IPS-18c (cell line): ENCODE results near the gene TNFSF13B.

ENCODE experiments used
- H3K4me3 ChIP-seq: 2 replicates; pipeline ENCODE4 v1.7.0; 2013; ENCODE audit warnings: low read depth, mild to moderate bottlenecking, low read length, moderate library complexity; ENCODE audit not compliant: insufficient read depth
- H3K9me3 ChIP-seq: one replicate; pipeline ENCODE4 v1.6.1; 2013; ENCODE audit warnings: mild to moderate bottlenecking, low read length, moderate library complexity; ENCODE audit not compliant: control insufficient read depth, insufficient read depth

TNFSF13B gene

GRCh38 chr13:108322206-108322824, 52.8 kb downstream of the TNFSF13B start:
- Histone ChIP-seq H3K4me3 (no peak overlapping the region), H3K9me3 (no peaks in the 10 kb centered on the region)

DNA sequence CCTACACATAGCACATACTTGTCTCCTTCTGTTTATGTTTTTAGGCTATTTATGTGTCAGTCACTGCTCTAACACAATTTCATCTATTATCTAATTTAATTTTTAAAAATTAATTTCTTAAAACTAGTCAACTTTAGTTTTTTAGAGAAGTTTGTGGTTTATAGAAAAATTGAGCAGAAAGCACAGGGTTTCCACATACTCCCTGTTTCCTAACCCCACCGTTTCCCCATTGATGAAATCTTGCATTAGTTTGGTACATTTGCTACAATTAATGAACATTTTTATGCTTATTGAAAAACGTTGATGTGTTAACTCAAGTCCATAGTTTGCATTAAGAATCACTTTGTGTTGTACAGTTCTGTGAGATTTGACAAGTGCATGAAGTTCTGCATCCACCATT, 53.5 kb downstream of the TNFSF13B start:
- Histone ChIP-seq H3K9me3 (peaks cover 3% of the 10 kb centered on the region), H3K4me3 (no peak overlapping the region)

DNA sequence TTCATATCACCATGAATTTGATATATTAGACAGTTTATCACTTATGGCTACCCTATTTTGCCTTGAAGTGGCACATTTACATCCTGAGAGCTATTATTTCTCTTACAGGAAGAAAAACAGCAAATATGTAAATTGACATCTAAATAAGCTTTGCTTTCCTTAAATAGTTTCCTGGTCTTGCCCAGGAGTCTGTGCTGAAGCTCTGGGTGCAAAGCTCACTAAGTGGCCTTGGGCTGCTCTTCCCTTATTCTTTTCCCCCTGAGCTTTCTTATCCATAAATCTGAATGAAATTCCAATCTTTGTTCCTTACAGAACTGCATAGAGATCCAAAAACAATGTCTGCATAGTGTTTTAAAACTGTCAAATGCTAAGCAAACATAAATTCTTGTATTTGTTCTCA, 56.3 kb downstream of the TNFSF13B start:
- Histone ChIP-seq H3K9me3 (peaks cover 3% of the 10 kb centered on the region), H3K4me3 (no peak overlapping the region)

DNA sequence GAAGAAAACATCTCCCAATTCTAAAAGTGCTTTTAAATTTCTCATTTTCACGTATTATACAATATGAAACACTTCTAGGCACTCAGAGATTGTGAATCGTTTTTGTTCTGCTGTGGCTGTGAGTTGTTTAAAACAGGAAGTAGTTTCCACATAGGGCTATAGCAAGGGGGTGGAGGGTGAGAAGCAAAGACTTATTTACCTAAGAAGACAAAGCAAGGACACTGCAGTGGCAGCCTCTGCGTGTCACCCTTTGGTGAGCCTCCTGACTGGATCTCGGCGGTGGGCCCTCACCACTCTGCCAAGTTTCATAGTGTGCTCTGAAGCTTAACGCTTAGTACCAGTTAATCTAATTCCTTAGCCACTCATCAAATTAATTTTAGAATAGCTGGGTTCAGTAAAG, 56.8 kb downstream of the TNFSF13B start:
- Histone ChIP-seq H3K4me3 (no peak overlapping the region), H3K9me3 (peaks cover 3% of the 10 kb centered on the region)

DNA sequence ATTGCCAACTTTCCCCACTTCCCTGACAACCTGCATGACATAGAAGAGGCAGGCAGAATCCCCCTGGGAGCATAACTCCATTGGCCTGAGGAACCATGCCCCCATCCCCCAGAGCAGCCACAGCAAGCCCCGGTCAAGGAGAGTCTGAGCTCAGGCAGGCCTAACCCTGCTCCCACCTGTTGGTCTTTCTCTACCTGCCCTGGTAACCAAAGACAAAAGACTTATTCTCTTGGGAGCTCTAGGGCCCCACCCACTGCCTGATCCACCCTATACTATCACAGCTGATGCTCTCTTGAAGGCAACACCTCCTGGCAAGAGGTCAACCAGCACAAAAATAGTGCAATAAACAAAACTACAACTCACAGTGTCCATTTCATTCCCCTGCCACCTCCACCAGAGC, 59.3 kb downstream of the TNFSF13B start:
- peaks cover 3% of the 10 kb centered on the region for H3K9me3 ChIP-seq
- H3K4me3 ChIP-seq = no peak overlapping the region

DNA sequence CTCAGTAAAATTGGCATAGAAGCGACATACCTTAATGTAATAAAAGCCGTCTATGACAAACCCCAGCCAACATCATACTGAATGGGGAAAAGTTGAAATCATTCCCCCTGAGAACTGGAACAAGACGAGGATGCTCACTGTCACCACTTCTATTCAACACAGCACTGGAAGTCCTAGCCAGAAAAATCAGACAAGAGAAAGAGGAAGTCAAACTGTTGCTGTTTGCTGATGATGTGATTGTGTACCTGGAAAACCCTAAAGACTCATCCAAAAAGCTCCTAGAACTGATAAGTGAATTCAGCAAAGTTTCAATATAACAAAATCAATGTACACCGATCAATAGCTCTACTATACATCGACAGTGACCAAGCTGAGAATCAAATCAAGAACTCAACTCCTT, 63.3 kb downstream of the TNFSF13B start:
- Histone ChIP-seq H3K4me3 (no peak overlapping the region), H3K9me3 (peaks cover 3% of the 10 kb centered on the region)

- Histone ChIP-seq H3K9me3 (no peaks in the 10 kb centered on the region), H3K4me3 (no peak overlapping the region)
These were observed 73.1 kb downstream of the TNFSF13B start for GRCh38 chr13:108342369-108343289.

DNA sequence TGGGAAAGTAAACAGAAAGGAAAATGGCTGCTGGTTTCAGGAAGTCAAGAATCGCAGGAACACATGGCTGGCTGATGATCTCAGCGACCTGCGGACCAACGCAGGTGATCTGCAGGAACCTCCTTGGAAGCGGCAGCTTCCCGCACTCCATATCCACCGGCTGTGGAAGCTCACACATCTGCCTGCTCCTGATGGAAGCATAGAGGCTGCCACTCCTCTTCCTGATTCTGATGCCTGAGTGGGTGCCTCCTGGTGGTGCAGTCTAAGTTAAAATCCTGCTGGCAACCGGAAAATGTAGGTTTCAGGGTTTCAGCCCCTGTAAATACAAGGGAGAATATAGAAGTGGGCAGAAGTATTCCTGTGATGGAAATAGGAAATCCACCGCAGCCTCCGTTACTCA, 75.5 kb downstream of the TNFSF13B start:
- H3K9me3 ChIP-seq = no peaks in the 10 kb centered on the region
- no peak overlapping the region for H3K4me3 ChIP-seq

DNA sequence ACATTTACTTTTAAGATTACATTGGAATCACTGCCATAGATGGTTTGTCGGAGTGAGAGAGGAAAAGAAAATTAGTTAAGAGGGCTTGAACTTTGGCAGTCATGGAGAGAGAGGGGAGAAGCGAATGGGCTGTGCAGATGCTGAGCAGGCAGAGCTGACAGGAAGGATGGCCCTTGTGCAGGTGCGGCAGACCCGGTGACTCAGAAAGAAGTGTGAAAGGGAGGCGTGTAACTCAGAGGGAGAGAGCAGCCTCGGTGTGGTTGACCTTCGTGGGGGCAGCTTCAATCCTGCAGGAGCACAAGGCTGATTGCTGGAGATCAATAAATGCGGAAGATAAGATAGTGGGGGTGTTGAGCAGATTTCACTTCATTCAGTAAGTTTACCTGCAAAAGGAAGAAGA, 76.9 kb downstream of the TNFSF13B start:
- Histone ChIP-seq H3K9me3 (no peaks in the 10 kb centered on the region), H3K4me3 (no peak overlapping the region)

- Histone ChIP-seq H3K4me3 (no peak overlapping the region), H3K9me3 (no peaks in the 10 kb centered on the region)
These were observed 79.8 kb downstream of the TNFSF13B start for GRCh38 chr13:108349269-108349668.

- H3K4me3 ChIP-seq = no peak overlapping the region
- no peaks in the 10 kb centered on the region for H3K9me3 ChIP-seq
These were observed 81.1 kb downstream of the TNFSF13B start for GRCh38 chr13:108350579-108350978.

DNA sequence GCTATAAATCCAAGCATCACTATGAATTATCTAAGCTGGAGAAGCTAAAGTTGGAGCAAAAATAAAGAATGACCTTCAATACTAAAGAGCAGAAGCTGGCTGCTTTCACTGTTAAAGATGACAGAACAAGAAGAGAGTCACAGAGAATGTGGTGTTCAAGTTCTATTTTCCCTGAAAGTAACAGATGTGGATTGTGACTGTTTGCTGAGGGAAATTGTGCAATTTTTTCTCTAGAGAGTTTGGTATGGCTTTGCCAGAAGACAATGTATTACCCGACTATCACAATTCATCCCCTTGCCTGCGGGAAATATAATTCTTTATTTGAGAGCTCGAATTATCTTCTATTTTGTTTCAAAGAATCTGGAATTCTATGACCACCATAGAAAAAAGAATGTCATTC, 83.1 kb downstream of the TNFSF13B start:
- Histone ChIP-seq H3K9me3 (no peaks in the 10 kb centered on the region), H3K4me3 (no peak overlapping the region)

- Histone ChIP-seq H3K4me3 (no peak overlapping the region), H3K9me3 (no peaks in the 10 kb centered on the region)
These were observed 87.7 kb downstream of the TNFSF13B start for GRCh38 chr13:108357228-108357627.
